ENCODE results near the gene TOGARAM2.

- TF ChIP-seq CTCF (conservative IDR thresholded peaks at IDR 0.05) (no peak), ZFX (IDR thresholded peaks at IDR 0.05) (no peak)
Observed at GRCh38 chr2:28979576-28980366, 1.3 kb upstream of the TOGARAM2 start.
